ENCODE results near the gene PREB.

The PREB gene

GRCh38 chr2:27150639-27151230 is 16.3 kb upstream of the PREB start:
- no peak for TF ChIP-seq CTCF (IDR thresholded peaks at IDR 0.05; ENCODE audit: low read depth, low read length)
- DNase-seq (ENCODE audit: extremely low read depth, low read depth): no peak

- TF ChIP-seq CTCF (IDR thresholded peaks at IDR 0.05; ENCODE audit: low read depth, low read length): no peak
- DNase-seq (ENCODE audit: extremely low read depth, low read depth): no peak
Measured at GRCh38 chr2:27149570-27150405, 15.4 kb upstream of the PREB start.

- no peak for TF ChIP-seq CTCF (IDR thresholded peaks at IDR 0.05; ENCODE audit: low read depth, low read length)
- no peak for DNase-seq (ENCODE audit: extremely low read depth, low read depth)
Measured at GRCh38 chr2:27148801-27149439, 14.5 kb upstream of the PREB start, which contains the start of gene TCF23. TCF23 (plus strand) TSS chr2:27149004; CDS start chr2:27149134, 130 bp downstream.

GRCh38 chr2:27147935-27148334 is 13.5 kb upstream of the PREB start:
- TF ChIP-seq CTCF (IDR thresholded peaks at IDR 0.05; ENCODE audit: low read depth, low read length): no peak
- no peak for DNase-seq (ENCODE audit: extremely low read depth, low read depth)

- no peak for TF ChIP-seq CTCF (IDR thresholded peaks at IDR 0.05; ENCODE audit: low read depth, low read length)
- no peak for DNase-seq (ENCODE audit: extremely low read depth, low read depth)
Measured at GRCh38 chr2:27145682-27146081, 11.2 kb upstream of the PREB start.

GRCh38 chr2:27143285-27143684 is 8.8 kb upstream of the PREB start:
- no peak for DNase-seq (ENCODE audit: extremely low read depth, low read depth)
- no peak for TF ChIP-seq CTCF (IDR thresholded peaks at IDR 0.05; ENCODE audit: low read depth, low read length)

- TF ChIP-seq CTCF (IDR thresholded peaks at IDR 0.05; ENCODE audit: low read depth, low read length): no peak
- no peak for DNase-seq (ENCODE audit: extremely low read depth, low read depth)
Measured at GRCh38 chr2:27139310-27139709, 4.9 kb upstream of the PREB start, which contains the start of gene PRR30. PRR30 (minus strand) TSS chr2:27139410; CDS start chr2:27138329, 1,081 bp downstream.
